GM12878 (cell line): ENCODE measurements around the gene PSMD8.

Experiments
- BCL11A ChIP-seq: IDR thresholded peaks from 2 replicates; pipeline ENCODE4 v1.6.1; 2011; ENCODE audit warnings: low read depth, low read length
- POLR2A ChIP-seq: IDR thresholded peaks from 2 replicates; pipeline ENCODE4 v1.6.1; 2011; ENCODE audit warnings: low read depth, mild to moderate bottlenecking, low read length
- POLR2AphosphoS5 ChIP-seq: IDR thresholded peaks from 2 replicates; pipeline ENCODE4 v1.6.1; 2011; ENCODE audit warnings: mild to moderate bottlenecking, low read length, inconsistent platforms
- RB1 ChIP-seq: fragments of 450-650 bp; formaldehyde crosslinking; IDR thresholded peaks from 2 replicates; pipeline ENCODE4 v1.6.1; 2017; ENCODE audit warnings: mild to moderate bottlenecking, borderline replicate concordance
- SP1 ChIP-seq: IDR thresholded peaks from one replicate; pipeline ENCODE4 v1.6.1; 2011; ENCODE audit warnings: low read depth, low read length
- SREBF2 ChIP-seq: IDR thresholded peaks from 2 replicates; pipeline ENCODE4 v1.6.1; 2012; ENCODE audit warnings: mild to moderate bottlenecking, low read length
- TARDBP ChIP-seq: IDR thresholded peaks from 2 replicates; pipeline ENCODE4 v1.6.1; 2016; ENCODE audit warnings: borderline replicate concordance
- USF1 ChIP-seq: IDR thresholded peaks from 2 replicates; pipeline ENCODE4 v1.6.1; 2011; ENCODE audit warnings: borderline replicate concordance, low read depth, mild to moderate bottlenecking, moderate library complexity, mixed read lengths, low read length; ENCODE audit not compliant: insufficient read depth; ENCODE audit errors: extremely low read length
- TF ChIP-seq, protein P1 (sequence below), 3 experiments: IDR thresholded peaks in 2 of 3; conservative IDR thresholded peaks in 1 of 3; 2 replicates each; pipeline ENCODE4 v1.5.1; 2011; ENCODE audit warnings: low read depth in 3 of 3, low read length in 3 of 3, mild to moderate bottlenecking in 3 of 3, control low read depth in 2 of 3, moderate library complexity in 2 of 3, inconsistent platforms in 1 of 3, mixed read lengths in 1 of 3; ENCODE audit not compliant: control insufficient read depth in 2 of 3, insufficient read depth in 1 of 3; ENCODE audit errors: extremely low read depth in 1 of 3

- no peak for TF ChIP-seq POLR2AphosphoS5
- TF ChIP-seq, protein P1, sequence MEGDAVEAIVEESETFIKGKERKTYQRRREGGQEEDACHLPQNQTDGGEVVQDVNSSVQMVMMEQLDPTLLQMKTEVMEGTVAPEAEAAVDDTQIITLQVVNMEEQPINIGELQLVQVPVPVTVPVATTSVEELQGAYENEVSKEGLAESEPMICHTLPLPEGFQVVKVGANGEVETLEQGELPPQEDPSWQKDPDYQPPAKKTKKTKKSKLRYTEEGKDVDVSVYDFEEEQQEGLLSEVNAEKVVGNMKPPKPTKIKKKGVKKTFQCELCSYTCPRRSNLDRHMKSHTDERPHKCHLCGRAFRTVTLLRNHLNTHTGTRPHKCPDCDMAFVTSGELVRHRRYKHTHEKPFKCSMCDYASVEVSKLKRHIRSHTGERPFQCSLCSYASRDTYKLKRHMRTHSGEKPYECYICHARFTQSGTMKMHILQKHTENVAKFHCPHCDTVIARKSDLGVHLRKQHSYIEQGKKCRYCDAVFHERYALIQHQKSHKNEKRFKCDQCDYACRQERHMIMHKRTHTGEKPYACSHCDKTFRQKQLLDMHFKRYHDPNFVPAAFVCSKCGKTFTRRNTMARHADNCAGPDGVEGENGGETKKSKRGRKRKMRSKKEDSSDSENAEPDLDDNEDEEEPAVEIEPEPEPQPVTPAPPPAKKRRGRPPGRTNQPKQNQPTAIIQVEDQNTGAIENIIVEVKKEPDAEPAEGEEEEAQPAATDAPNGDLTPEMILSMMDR (IDR thresholded peaks at IDR 0.05 in 2 of 3, conservative IDR thresholded peaks at IDR 0.05 in 1 of 3; ENCODE audit: control insufficient read depth in 2 of 3, extremely low read depth in 1 of 3, insufficient read depth in 1 of 3, low read depth in 3 of 3, low read length in 3 of 3): no peak
- TF ChIP-seq SP1: no peak
- TF ChIP-seq RB1: no peak
- TF ChIP-seq SREBF2: no peak
- no peak for TF ChIP-seq BCL11A
- no peak for TF ChIP-seq TARDBP
- TF ChIP-seq POLR2A: no peak
- TF ChIP-seq USF1: no peak
Measured at GRCh38 chr19:38429811-38430156, 55.4 kb downstream of the PSMD8 start.
